Gastrocnemius medialis (tissue), 4 donors: ENCODE data around the gene DAZAP2.

Source experiments
- POLR2A ChIP-seq, 2 donors: fragments of 450-650 bp; IDR thresholded peaks; one replicate each; pipeline ENCODE4 v1.6.1; 2017; ENCODE audit warnings: antibody characterized with exemption in 2 of 2, mild to moderate bottlenecking in 2 of 2, moderate library complexity in 2 of 2
- TF ChIP-seq, protein P1 (sequence below), 5 experiments: fragments of 450-650 bp in 3 of 5; fragments of 200-600 bp in 2 of 5; sonication (generic) in 2 of 5; IDR thresholded peaks in 4 of 5; conservative IDR thresholded peaks in 1 of 5; 1 replicate in 4 of 5; 2 replicates in 1 of 5; pipeline ENCODE4 v1.5.1; 2016 to 2019; ENCODE audit warnings: antibody characterized with exemption in 5 of 5, mild to moderate bottlenecking in 3 of 5, moderate library complexity in 3 of 5

- no peak for TF ChIP-seq POLR2A (IDR thresholded peaks at IDR 0.05)
- TF ChIP-seq, protein P1, sequence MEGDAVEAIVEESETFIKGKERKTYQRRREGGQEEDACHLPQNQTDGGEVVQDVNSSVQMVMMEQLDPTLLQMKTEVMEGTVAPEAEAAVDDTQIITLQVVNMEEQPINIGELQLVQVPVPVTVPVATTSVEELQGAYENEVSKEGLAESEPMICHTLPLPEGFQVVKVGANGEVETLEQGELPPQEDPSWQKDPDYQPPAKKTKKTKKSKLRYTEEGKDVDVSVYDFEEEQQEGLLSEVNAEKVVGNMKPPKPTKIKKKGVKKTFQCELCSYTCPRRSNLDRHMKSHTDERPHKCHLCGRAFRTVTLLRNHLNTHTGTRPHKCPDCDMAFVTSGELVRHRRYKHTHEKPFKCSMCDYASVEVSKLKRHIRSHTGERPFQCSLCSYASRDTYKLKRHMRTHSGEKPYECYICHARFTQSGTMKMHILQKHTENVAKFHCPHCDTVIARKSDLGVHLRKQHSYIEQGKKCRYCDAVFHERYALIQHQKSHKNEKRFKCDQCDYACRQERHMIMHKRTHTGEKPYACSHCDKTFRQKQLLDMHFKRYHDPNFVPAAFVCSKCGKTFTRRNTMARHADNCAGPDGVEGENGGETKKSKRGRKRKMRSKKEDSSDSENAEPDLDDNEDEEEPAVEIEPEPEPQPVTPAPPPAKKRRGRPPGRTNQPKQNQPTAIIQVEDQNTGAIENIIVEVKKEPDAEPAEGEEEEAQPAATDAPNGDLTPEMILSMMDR (IDR thresholded peaks at IDR 0.05 in 4 of 5, conservative IDR thresholded peaks at IDR 0.05 in 1 of 5): no peak
These were observed 46.3 kb upstream of the DAZAP2 start for GRCh38 chr12:51192284-51192671.
